Thyroid gland (tissue), 4 donors: ENCODE measurements around the gene FLRT2.

Experiments
- CTCF ChIP-seq, 6 experiments: fragments of 200-600 bp in 3 of 6; fragments of 450-650 bp in 3 of 6; sonication (generic) in 3 of 6; IDR thresholded peaks; one replicate each; pipeline ENCODE4 v1.5.1; 2016 to 2019; ENCODE audit warnings: antibody characterized with exemption in 6 of 6, mild to moderate bottlenecking in 2 of 6, inconsistent platforms in 1 of 6, moderate library complexity in 1 of 6
- POLR2A ChIP-seq, 2 donors: fragments of 450-650 bp; IDR thresholded peaks; one replicate each; pipeline ENCODE4 v1.6.1; 2017; ENCODE audit warnings: antibody characterized with exemption in 2 of 2, mild to moderate bottlenecking in 2 of 2, moderate library complexity in 1 of 2

DNA sequence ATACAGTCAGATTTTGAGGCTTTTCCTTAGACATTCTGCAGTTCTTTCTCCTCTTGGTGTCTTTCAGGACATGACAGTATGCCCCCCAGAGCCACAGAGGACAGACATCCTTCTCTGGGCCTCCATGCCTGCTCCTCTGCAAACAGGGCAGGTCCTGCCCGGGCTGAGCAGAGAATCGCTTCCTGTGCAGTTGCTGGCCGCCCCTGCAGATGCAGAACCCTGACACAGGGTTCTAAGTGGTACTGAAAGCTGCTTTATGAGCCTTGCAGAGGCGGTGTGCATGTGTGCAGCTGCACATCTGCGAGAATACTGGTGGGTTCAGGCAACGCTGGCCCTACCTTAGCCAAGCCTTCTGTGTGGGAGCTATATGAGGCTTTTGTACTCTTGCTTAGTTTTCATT is 54.5 kb downstream of the FLRT2 start:
- no peak for TF ChIP-seq POLR2A (IDR thresholded peaks at IDR 0.05)
- no peak for TF ChIP-seq CTCF (IDR thresholded peaks at IDR 0.05)
